Stimulated activated CD8-positive, alpha-beta memory T cell treated with anti-CD3 and anti-CD28 coated beads, Interleukin-7, amount 100 ng/mL, for 24 hours (primary cell): ENCODE data around the gene FGFRL1.
"Not testable (repeated sequence)": the region's sequence is repeated elsewhere in the genome, so short reads cannot be mapped to it uniquely, and the experiment has no call there.

Source experiments
- DNase-seq: peaks from one replicate; pipeline ENCODE4 v3.0.0-alpha.2; 2020; ENCODE audit warnings: low read depth

The FGFRL1 gene

GRCh38 chr4:1053080-1053661 lies 41.7 kb downstream of the FGFRL1 start:
- no peak for DNase-seq

- DNase-seq, result not testable (repeated sequence)
Measured at GRCh38 chr4:1053891-1054290, 42.5 kb downstream of the FGFRL1 start.

- not testable (repeated sequence) for DNase-seq
Measured at GRCh38 chr4:1054696-1055242, 43.3 kb downstream of the FGFRL1 start.

- not testable (repeated sequence) for DNase-seq
Measured at GRCh38 chr4:1055243-1055701, 43.8 kb downstream of the FGFRL1 start.

GRCh38 chr4:1055721-1056590 lies 44.5 kb downstream of the FGFRL1 start:
- DNase-seq, result peak; percentile 52

- DNase-seq, result no peak
Measured at GRCh38 chr4:1056671-1057402, 45.4 kb downstream of the FGFRL1 start.

GRCh38 chr4:1057403-1057745 lies 45.9 kb downstream of the FGFRL1 start:
- DNase-seq, result no peak

GRCh38 chr4:1058198-1058996 lies 47.0 kb downstream of the FGFRL1 start:
- DNase-seq, result no peak

- DNase-seq, result no peak
Measured at GRCh38 chr4:1058997-1059665, 47.7 kb downstream of the FGFRL1 start.

- no peak for DNase-seq
Measured at GRCh38 chr4:1060121-1060520, 48.7 kb downstream of the FGFRL1 start.

- no peak for DNase-seq
Measured at GRCh38 chr4:1060621-1061020, 49.2 kb downstream of the FGFRL1 start.

- no peak for DNase-seq
Measured at GRCh38 chr4:1061056-1061700, 49.8 kb downstream of the FGFRL1 start.

GRCh38 chr4:1061760-1062159 lies 50.3 kb downstream of the FGFRL1 start:
- DNase-seq, result no peak

- DNase-seq, result no peak
Measured at GRCh38 chr4:1062419-1062818, 51.0 kb downstream of the FGFRL1 start.

GRCh38 chr4:1065732-1066131 lies 54.3 kb downstream of the FGFRL1 start:
- DNase-seq, result no peak

- DNase-seq, result no peak
Measured at GRCh38 chr4:1069394-1069793, 58.0 kb downstream of the FGFRL1 start.

- peak; percentile 12 for DNase-seq
Measured at GRCh38 chr4:1072830-1073446, 61.5 kb downstream of the FGFRL1 start.

GRCh38 chr4:1074077-1074476 lies 62.7 kb downstream of the FGFRL1 start:
- DNase-seq, result no peak

- DNase-seq, result no peak
Measured at GRCh38 chr4:1075225-1075624, 63.8 kb downstream of the FGFRL1 start.
